Activated CD8-positive, alpha-beta T cell treated with anti-CD3 and anti-CD28 coated beads for 36 hours (primary cell): Measurements from ENCODE around the gene POU2AF3. TPM values are rescaled to one million over a fixed set of nuclear protein-coding genes. Genes with fewer than 3 reads are reported as not detected.

Experiments
- ATAC-seq: fragments of 200-7000 bp; cut with Tn5 transposase; one replicate; pipeline ENCODE4 v1.10.0; 2021; ENCODE audit warnings: mild to moderate bottlenecking, moderate library complexity
- CTCF ChIA-PET: fragments of 350-600 bp; sonication (Branson Sonifier 250); formaldehyde crosslinking; loops from one replicate; lab custom pipeline; 2021; ENCODE audit warnings: antibody characterized with exemption; lab: Charles Lee
- POLR2A ChIA-PET: fragments of 350-600 bp; sonication (Branson Sonifier 250); formaldehyde crosslinking; loops from one replicate; lab custom pipeline; 2021; ENCODE audit warnings: antibody characterized with exemption; lab: Charles Lee
- DNase-seq: peaks from one replicate; pipeline ENCODE4 v3.0.0-alpha.2; 2020
- H3K27ac Mint-ChIP-seq: one replicate; pipeline ENCODE4 v1.8.0; 2021; ENCODE audit warnings: mild to moderate bottlenecking, mixed read lengths
- H3K27me3 Mint-ChIP-seq: one replicate; pipeline ENCODE4 v1.8.0; 2021; ENCODE audit warnings: mixed read lengths
- H3K36me3 Mint-ChIP-seq: one replicate; pipeline ENCODE4 v1.8.0; 2021; ENCODE audit warnings: low read depth, mixed read lengths
- H3K4me1 Mint-ChIP-seq: one replicate; pipeline ENCODE4 v1.8.0; 2021; ENCODE audit warnings: low read depth, mixed read lengths
- H3K4me3 Mint-ChIP-seq: one replicate; pipeline ENCODE4 v1.8.0; 2021; ENCODE audit warnings: mild to moderate bottlenecking, moderate library complexity, mixed read lengths
- H3K9me3 Mint-ChIP-seq: one replicate; pipeline ENCODE4 v1.8.0; 2021; ENCODE audit warnings: mixed read lengths
- intact Hi-C: fragments of 100-400 bp; cut with micrococcal nuclease; formaldehyde crosslinking; loops from one replicate; pipeline ENCODE4 v1.10.0; 2022
- microRNA-seq: library from miRNA; unstranded; fragments of <30 nt; microRNA quantifications from one replicate; pipeline ENCODE4 v1.2.0, GENCODE V29; 2022; ENCODE audit warnings: borderline microRNAs expressed, borderline replicate concordance
- total RNA-seq, 2 experiments: library from RNA; stranded (reverse); gene quantifications; one replicate each; pipeline ENCODE4 v1.2.3, GENCODE V29; 2021
- TF ChIP-seq, protein P1 (sequence below): fragments of 200-600 bp; IDR thresholded peaks from one replicate; pipeline ENCODE4 v1.8.0; 2022; ENCODE audit warnings: antibody characterized with exemption, mild to moderate bottlenecking

The POU2AF3 gene
- total RNA-seq, 2 experiments from 2014 or later = not detected

DNA sequence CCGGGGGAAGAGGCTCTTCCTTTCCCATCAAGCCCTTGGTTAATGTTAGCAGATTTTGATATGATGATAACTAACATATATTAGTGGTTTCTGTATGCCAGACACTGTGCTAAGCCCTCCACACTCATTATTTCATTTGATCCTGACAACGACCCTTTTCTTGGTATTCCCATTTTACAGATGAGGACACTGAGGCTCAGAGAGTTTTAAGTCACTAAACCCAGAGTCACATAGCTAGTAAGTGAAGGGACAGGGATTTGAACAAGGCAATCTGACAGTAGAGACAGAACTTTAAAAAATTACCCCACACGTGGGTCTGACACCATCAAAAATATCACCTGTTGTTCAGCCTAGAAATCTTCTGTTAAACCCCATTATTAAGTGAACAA is 58.3 kb downstream of the POU2AF3 start:
- H3K27ac Mint-ChIP-seq = no peak overlapping the region
- no peaks in the 10 kb centered on the region for H3K4me1 Mint-ChIP-seq
- H3K27me3 Mint-ChIP-seq = no peaks in the 10 kb centered on the region
- intact Hi-C loops = loop anchor here (5.0 kb wide), 1 partner anchor 71 kb away; no protein-coding TSS in a partner anchor
- no peaks in the 10 kb centered on the region for H3K9me3 Mint-ChIP-seq
- DNase-seq = no peak
- H3K4me3 Mint-ChIP-seq = no peak overlapping the region
- TF ChIP-seq, protein P1, sequence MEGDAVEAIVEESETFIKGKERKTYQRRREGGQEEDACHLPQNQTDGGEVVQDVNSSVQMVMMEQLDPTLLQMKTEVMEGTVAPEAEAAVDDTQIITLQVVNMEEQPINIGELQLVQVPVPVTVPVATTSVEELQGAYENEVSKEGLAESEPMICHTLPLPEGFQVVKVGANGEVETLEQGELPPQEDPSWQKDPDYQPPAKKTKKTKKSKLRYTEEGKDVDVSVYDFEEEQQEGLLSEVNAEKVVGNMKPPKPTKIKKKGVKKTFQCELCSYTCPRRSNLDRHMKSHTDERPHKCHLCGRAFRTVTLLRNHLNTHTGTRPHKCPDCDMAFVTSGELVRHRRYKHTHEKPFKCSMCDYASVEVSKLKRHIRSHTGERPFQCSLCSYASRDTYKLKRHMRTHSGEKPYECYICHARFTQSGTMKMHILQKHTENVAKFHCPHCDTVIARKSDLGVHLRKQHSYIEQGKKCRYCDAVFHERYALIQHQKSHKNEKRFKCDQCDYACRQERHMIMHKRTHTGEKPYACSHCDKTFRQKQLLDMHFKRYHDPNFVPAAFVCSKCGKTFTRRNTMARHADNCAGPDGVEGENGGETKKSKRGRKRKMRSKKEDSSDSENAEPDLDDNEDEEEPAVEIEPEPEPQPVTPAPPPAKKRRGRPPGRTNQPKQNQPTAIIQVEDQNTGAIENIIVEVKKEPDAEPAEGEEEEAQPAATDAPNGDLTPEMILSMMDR = no peak
- no peak for ATAC-seq
- CTCF ChIA-PET = interaction anchor here (0.9 to 1.5 kb wide), 2 partner anchors 81 to 90 kb away, joined by 3 read pairs; no protein-coding TSS in a partner anchor
- H3K36me3 Mint-ChIP-seq = no peaks in the 10 kb centered on the region
- POLR2A ChIA-PET = no interaction called here

GRCh38 chr11:111357150-111358037 is 59.0 kb downstream of the POU2AF3 start:
- intact Hi-C loops = loop anchor here (5.0 kb wide), 1 partner anchor 70 kb away; no protein-coding TSS in a partner anchor
- DNase-seq = no peak
- ChIA-PET POLR2A (no interaction called here), CTCF (interaction anchor here (0.7 to 0.9 kb wide), 2 partner anchors 66 to 90 kb away, joined by 3 read pairs; no protein-coding TSS in a partner anchor)
- H3K4me1 Mint-ChIP-seq = no peaks in the 10 kb centered on the region
- TF ChIP-seq, protein P1 = no peak
- no peak overlapping the region for H3K27ac Mint-ChIP-seq
- ATAC-seq = no peak
- H3K36me3 Mint-ChIP-seq = no peaks in the 10 kb centered on the region
- no peaks in the 10 kb centered on the region for H3K27me3 Mint-ChIP-seq
- H3K4me3 Mint-ChIP-seq = no peak overlapping the region
- no peaks in the 10 kb centered on the region for H3K9me3 Mint-ChIP-seq

Small RNAs within 50 kb of the gene (microRNA-seq; reads per million reads assigned to microRNA genes)
- gene MIR4491 = not detected

Other genes with a start within 250 kb of the POU2AF3 start
- not detected for gene POU2AF2, start 52.8 kb upstream of the POU2AF3 start, total RNA-seq
- gene POU2AF1, start 80.7 kb downstream of the POU2AF3 start, total RNA-seq = 1 to 10 TPM; 3.6 to 4.5 TPM
- gene BTG4, start 213.8 kb downstream of the POU2AF3 start, total RNA-seq = under 1 TPM; 0.36 to 0.98 TPM
- not detected for gene HOATZ, start 216.2 kb downstream of the POU2AF3 start, total RNA-seq
- gene LAYN, start 242.2 kb downstream of the POU2AF3 start, total RNA-seq = 10 to 100 TPM; 92.2 to 93.7 TPM